SKM-1 treated with dmso at 0.1 percent for 144 hours (cell line): ENCODE measurements around the gene TSPAN3.

Experiments used
- DNase-seq: peaks from one replicate; lab custom pipeline; 2025; ENCODE audit not compliant: unreplicated experiment; lab: John Stamatoyannopoulos, UW

TSPAN3 gene

DNA sequence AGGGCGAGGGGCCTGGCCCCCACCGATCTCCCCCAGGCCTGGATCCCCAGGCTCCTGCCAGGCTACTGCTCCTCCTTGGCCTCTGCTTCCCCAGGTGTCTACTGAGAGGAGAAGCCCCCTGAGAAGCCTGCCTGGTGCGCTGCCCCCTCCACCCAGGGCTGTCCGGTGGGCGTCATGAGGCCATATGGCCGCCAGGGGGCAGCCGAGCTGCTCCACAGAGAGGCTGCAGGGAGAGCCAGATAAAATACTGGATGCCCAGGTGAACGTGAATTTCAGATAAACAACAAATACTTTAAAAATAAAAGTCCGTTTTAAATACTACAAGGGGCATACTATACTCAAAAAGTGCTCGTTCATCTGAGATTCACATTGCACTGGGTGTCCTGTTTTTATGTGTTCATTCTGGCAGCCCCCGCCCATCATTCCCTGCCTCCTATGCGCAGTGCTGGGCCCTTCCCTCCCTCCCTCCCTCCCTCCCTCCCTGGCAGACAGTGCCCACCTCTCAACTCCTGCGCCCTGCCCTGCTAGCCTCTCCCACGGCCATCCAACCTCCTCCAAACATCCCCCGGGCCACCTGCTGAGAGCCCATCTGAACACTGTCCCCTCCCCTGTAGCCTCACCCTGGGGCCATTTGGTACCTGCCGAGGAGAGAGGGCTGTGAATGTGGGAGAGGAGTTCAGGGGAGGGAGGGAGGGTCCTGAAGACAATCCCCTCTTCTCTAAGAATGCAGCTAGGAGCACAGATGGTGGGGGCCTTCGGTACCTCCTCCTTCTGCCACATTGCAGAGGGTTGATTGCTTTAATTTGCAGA lies 46.4 kb downstream of the TSPAN3 start:
- no peak for DNase-seq

DNA sequence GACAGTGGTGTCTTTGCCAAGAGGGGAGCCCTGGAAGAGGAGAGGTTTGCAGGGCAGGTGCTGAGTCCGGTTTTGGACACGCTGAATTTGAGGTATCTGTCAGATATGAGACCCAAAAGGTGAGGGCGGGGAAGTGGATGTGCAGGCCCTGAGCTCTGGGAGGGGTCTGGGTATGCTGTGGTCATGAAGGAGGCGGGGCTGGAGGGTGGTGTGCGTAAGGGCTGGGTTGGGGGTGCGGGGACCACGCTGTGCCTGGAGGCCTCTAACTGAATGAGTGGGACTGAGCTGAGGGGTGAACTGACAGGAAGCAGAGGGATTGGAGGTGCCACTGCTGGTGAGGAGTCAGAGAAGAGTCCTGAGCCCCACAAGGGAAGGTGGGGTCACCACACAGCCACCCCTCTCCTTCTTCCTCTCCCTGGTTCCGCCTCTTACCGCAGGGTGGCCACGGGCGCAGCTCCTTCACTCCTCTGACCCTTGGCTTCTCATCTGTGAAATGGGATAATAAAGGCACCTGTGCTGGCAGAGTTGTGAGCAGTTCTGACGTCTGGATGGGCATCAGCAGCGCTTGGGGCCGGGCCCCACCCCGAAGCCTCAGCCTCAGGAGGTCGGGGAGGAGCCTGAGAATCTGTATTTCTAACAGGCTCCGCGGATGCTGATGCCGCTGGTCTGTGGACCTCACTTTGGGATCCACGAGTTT lies 47.2 kb downstream of the TSPAN3 start:
- DNase-seq = no peak

DNA sequence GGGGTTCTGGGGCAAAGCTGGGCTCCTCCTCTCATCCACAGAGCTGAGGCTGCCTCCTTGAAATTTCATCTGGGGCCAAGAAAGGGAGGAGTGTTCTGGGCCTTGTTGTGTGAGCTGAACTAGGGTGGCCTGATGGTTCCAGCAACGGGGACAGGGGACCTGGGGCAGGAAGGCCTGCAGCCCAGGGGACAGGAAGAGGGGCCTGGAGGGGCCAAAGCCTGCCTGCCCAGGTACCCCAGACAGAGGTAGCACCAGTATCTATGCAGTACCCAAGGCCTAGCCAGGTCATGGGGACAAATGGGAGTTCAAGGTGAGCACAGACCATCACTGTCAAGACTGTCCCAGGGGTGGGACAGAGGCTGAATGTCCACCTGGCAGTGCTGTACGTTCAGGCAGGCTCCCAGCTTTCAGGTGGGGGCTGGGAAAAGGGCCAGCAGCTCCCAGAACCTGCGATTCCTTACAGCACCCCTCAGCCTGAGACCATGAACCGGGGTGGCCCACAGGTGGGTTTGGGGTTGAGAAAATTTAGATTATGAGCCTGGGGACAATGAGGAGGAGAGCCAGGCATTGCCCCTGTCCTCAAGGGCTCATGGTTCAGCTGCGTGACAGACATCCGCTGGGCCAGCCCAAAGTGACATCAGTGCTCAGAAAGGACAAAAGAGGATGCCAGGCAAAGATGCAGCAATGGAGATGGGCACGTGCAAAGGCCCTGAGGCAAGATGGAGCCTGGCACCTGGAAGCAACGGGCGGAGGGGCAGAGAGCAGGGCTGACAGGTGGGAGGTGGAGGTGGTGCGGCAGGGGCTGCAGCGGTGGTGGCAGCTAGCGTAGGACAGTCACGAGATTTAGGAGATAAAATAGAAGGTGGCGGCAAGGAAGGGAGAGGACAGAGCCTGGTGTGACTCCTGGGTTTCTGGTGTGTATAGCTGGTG lies 48.0 kb downstream of the TSPAN3 start:
- no peak for DNase-seq

DNA sequence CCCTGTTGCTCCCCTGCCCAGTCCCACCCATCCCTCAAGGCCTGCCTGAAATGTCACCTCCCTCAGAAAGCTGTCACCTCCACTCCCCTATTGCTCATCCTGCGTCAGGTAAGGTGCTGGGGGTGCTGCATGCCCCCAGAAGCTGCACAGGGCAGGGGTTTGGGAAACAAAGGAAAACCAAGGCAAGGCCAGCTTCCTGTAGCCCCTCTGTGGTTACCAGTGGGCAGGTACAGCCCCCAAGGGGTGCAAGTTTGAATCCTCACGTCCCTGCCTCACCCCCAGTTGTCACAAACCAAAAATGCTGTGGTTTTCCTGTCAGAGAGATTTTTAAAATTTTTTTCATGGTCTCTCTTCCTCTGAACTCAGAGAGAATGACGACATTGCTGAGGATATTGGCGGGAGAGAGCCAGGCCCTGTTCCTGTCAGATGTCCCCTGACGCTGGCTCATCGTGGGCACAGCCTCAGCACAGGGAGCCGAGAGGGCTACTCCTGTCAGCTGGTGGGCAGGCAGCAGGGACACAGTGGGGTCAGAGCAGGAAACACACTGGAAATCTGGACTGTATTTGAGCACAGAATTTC lies 49.0 kb downstream of the TSPAN3 start:
- no peak for DNase-seq

DNA sequence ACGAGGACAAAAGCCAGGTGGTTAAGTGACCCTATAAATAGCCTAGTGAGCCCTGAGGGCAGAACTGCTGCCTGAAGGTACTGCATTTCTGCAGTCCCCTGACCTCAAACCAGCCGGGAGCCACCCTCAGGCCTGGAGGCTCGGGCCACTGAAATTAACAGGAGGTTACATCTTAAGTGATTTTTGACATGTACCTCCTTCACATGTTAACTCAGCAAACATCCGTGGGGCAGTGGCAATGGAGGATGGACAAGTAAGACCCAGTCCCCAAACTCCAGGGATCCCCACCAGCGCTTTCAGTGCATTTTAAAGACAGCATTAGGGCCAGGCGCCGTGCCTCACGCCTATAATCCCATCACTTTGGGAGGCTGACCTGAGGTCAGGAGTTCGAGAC lies 49.8 kb downstream of the TSPAN3 start:
- DNase-seq = no peak

DNA sequence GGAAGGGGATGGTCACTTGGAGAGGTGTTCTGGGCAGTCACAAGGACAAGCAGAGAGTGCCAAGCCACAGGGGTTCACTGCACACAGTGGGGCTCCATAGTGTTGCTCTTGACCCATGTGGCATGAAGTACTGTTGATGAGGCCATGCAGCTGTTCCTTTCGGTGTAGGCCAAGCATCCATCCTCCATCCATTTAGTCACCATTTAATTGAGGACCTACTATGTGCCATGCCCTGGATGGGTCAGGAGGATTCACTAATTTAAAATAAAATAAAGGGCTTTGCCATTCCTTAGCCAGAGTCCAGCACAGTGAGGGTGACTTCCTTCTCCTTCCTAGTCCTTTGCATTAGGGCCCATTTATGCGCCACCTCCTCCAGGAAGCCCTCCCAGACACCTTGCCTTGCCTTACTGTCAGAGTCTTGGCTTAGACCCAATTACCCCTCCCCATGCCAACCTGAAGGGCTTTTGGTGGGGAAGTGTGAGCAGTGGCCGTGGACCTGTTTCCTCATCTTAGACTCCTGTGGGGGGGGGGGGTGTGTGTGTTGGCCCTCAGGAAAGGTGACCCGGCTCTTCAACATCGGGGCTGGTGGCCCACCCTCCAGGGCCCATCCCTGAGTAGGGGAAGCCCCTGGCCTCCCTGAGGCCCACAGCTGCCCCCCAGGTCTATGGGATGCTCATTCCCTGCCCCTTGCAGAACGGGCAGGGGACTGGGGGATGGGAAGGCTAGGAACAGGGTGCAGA lies 50.4 kb downstream of the TSPAN3 start:
- DNase-seq = no peak

DNA sequence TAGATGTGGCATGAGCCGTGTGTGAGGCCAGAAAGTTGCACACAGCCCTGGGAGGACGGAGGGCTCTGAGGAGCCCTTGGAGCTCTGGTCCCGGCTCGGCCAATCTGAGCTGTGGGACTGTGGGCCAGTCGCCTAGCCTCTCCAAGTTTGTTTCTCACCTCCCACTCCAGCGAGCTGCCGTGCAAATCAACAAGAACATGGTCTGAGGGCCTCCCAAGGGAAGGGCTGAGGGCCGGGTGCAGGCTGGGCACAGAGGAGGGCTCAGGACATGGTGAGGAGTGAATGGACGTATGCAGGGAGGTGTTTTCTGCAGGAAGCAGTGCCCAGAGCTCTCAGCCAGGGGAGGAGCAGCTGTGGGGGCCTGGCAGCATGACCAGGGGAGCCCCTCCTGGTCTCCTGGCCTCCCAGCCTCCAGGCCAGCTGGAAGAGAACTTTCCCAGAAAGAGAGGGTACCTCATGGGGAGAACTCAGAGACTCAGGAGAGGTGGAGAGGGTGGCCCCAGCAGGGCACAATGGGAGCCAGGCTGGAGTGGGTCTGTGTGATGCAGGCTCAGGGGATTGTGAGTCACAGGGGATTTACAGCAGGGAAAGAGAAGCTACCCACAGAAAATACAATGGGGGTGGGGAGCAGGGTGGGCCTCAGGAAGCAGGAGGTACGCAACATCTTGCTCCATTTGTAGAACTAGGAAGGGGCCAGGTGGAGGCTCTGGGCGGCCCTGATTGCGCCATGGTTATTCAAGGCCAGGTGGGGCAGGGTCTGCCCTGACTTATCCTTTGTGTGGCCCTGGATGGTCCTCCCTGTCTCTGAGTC lies 51.2 kb downstream of the TSPAN3 start:
- no peak for DNase-seq

DNA sequence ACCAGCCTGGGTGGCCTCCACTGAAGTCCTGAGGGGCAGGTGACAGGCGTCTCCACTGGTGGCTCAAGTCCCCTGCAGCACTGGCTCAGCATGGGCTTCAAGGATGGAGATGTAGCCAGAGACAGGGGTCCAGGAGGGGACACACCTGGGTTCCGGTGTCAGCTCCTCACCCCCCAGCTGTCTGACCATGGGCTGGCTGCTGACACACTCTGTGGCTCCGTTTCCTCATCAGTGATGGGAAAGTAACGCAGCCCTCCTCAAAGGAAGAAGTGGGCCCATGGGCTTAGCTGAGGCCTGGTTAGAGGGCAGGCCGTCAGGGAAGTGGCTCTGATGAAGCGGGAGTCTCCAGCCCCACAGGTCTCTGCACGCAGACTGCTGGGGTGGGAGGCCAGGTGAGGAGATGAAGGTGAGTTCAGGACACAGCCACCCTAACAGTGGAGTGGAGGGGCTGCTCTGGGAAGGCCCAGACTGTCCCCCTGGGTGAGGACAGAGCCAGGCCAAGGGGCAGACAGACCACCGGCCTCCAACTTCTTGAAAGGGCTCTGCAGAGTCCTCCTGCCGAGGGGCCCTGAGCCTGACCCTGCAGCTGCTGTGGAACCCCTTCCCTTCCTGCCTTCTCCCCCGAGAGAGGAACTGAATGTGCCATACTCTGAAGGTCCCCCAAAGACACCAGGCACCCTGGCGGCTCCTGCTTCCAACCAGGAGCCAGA lies 52.0 kb downstream of the TSPAN3 start:
- no peak for DNase-seq

DNA sequence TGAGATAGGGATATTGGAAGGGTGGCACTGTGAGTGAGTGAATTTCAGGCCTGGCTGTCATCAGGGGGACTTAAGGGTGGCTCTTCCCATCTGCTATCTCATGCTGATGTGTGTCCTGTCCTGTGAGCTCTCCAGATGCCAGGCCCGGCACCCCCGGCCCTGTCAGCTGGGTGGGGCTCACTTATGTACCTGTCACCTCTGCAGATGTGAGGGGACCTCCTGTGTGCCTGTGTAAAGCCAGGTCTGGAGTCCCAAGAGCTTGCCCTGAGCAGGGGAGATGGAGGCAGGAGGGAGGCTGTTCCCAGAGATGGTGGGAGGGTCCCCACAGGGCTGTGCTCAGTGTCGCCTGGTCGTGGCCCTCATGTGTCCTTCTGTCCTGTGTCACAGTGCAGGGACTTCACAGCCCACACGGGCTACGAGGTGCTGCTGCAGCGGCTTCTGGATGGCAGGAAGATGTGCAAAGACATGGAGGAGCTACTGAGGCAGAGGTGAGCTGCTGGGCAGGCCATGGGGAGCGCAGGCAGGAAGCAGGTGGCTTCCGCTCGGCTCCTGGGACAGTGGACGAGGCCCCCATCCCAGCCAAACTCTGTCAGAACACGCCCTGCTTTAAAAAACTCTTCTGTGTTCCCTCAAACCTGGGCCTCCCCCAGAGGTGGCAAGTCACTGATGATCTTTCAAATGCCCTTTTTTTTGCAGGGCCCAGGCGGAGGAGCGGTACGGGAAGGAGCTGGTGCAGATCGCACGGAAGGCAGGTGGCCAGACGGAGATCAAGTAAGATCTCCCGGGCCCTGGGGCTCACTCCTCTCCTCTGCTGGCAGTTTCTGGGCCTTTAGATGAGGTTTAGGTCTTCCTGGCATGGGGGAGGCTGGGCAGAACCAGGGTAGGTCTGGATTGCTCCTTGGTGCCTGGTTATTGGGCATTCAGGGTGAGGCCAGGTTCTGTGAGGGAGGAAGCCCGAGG lies 52.9 kb downstream of the TSPAN3 start:
- no peak for DNase-seq

DNA sequence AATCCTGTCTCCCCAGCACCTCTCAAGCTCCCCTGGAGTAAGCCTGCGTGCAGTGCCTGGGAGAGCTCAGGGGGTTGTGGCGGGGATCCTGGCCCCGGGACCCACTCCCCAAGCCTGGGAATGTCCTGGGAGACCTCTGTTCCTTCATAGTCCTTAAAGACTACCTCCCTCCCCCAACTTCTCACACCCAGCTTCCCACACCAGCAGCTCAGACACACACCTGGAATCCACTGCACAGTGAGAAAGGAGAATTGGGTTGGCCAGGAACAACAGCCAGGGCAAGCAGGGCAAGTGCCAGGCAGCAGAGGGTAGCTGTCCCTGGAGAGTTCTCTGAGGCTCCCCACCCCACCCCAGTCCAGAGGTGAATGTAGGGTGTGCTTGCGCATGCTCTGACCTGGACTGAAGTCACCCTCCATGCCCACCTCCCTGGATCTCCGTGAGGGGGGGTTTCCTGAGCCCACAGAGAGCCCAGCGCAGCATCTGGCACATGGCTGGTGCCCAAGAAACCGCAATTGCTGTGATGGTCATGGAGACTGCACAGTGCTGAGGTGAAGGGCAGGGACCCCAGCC lies 53.7 kb downstream of the TSPAN3 start:
- no peak for DNase-seq

DNA sequence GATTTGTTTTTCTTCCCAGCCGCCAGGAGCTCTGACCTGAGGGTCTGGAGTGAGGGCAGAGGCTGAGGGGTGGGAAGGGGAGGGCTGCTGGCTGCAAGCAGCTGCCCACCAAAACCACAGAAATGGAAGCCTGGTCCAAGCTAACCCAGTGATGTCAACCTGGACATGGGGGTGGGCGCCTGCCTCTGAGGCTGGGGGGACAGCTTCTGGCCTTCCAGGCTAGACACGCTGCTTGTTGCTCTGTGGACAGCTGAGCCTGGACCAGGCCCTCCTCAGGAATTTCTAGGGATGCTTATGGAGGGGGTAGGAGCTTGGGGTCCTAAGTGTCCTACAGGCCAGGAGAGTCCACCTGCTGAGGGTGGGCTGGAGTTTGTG lies 54.6 kb downstream of the TSPAN3 start:
- no peak for DNase-seq

DNA sequence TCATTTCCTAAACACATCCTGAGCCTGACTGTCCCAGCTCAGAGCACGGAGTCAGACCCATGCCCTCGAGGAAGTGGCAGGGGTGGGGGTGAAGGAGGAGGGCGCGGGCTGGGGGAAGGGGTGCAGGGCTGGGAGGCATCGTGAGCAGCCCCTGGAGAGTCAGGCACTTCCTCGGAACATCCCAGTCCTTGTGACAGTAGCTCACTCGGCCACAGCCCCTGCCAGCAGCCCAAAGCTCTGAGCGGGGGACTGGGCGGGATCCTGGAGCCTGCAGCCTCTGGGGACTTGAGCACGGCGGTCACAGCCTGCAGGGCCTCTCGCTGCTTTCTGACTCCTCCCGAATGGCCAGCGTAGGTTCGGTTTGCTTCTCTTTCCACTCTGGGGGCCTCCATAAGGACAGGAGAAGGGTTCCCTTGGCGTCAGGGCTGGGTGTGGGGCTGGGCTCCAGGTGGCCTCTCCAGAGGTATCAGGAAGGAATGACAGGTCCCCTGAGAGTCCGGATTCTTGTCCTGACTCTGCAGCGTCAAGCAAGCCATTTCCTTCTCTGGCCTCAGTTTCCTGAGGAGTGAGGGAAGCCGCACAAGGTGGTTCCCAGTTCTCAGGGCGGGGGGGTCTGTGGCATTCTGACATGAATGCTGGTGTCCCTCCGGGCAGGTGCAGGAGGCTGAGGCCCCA lies 55.1 kb downstream of the TSPAN3 start:
- DNase-seq = no peak

DNA sequence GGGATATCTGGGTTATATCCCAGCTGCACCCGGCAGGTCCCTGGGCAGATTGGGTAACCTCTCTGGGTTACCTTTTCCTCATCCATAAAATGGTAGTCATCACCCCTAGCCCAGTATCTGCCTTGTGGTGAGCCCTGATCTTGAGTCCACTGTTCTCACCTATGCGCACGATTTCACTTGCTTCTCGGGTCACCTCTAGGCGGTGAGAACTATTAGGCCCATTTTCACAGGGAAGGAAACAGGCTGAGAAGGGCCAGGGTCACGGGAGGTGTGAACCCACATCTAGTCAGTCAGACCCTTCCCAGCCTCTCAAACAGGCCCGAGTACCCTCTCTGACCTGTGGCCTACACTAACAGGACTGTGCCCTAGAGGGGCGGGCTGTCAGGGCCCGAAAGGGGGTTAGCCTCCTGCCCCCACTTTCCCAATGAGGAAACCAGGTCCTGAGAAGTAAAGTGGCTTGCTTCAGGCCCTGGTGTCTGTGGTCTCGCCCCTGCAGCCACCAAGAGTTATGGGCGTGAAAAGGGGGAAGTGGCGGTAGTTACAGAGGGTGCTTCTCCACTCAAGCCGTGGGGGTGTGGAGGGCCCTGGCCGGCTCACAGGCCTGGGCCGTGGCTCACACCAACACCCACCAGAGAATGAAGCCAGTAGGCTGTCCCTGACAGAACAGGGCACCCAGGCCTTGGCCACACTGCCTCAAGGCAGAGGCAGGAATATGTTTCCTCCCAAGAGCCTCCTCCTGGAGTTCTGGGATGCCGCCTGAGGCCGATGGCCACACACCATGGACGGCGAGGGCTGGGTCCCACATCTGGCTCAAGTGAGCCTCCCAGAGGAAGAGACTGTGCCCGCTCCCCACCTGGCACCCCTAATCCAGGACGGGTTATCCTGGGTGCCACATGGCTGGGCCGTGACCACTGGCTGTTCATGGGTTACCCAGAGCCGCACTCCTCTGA lies 56.5 kb downstream of the TSPAN3 start:
- peak; percentile 93 for DNase-seq

DNA sequence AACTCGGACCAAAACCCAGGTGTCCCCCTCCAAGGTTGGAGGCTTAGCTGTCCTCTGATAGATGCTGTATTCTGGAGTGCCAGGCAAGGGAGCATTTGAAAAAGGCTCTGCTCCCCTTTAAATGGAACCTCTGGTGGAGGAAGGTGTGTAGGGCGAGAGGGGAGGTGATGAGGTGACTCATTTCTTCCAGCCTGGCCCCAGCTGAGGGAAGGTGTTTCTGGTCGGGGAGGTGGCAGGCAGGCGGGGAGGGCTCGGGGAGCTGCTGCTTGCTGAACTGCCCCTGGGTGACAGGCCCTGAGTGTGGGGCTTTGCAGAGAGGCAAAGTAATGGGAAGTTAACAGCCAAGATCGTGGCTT lies 57.2 kb downstream of the TSPAN3 start:
- peak; percentile 23 for DNase-seq

DNA sequence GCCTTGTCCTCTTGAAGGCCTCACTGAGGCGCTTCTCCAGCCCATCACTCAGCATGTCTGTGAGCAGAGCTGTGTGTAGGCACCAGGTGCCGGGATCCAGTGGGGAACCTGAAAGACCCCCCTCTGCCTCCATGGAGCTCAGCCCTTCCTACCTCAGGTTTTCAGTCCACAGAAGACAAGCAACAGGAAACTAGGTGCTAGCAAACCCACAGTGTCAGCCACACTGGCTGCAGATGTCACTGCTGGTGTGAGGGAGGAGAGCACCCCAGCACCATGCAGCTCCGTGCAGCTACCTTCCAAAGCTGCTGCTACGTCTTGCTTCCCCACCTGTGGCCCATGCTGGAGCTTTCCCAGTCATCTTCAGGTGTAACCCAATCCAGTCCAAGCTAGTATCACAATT lies 58.0 kb downstream of the TSPAN3 start:
- DNase-seq = no peak

DNA sequence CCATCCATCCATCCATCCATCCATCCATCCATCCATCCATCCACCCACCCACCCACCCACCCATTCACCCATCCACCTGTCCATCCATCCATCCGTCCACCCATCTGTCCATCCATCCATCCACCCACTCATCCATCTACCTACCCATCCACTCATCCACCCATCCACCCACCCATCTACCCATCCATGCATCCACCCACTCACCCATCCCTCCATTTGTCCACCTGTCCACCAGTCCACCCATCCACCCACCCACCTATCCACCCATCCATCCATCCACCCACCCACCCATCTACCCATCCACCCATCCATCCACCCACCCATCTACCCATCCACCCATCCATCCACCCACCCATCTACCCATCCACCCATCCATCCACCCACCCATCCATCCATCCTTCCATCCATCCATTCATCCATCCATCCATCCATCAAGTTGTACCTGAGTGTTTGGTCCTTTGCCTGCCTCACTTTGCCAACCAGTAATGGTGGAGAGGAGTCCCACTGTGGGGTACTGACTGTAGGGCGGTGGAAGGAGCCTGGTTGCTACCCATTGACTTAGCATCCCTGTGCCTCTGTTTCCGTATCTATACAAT lies 58.7 kb downstream of the TSPAN3 start:
- no peak for DNase-seq
